ENCODE data around the gene DPM3. TPM values are rescaled to one million over a fixed set of nuclear protein-coding genes. Genes with fewer than 3 reads are reported as not detected.
"Not testable (repeated sequence)": the region's sequence is repeated elsewhere in the genome, so short reads cannot be mapped to it uniquely, and the experiment has no call there.

The DPM3 gene
- total RNA-seq, 6 experiments from 2014 or later = 66.2 to 110 (median 86.2) TPM

GRCh38 chr1:155170806-155171205 is 30.5 kb upstream of the DPM3 start:
- TF ChIP-seq CTCF (IDR thresholded peaks at IDR 0.05) = no peak
- peaks cover 14% of the 10 kb centered on the region for H3K36me3 Mint-ChIP-seq (ENCODE audit: low read depth)
- no peak for DNase-seq
- H3K4me3 Mint-ChIP-seq = no peak overlapping the region
- H3K27ac Mint-ChIP-seq = no peak overlapping the region
- H3K27me3 Mint-ChIP-seq (ENCODE audit: insufficient read depth) = peaks cover 7% of the 10 kb centered on the region
- peaks cover 33% of the 10 kb centered on the region for H3K4me1 Mint-ChIP-seq (ENCODE audit: low read depth)
- no peaks in the 10 kb centered on the region for H3K9me3 Mint-ChIP-seq

GRCh38 chr1:155170101-155170785 is 29.9 kb upstream of the DPM3 start:
- H3K27me3 Mint-ChIP-seq (ENCODE audit: insufficient read depth) = peaks cover 7% of the 10 kb centered on the region
- no peak overlapping the region for H3K4me3 Mint-ChIP-seq
- no peaks in the 10 kb centered on the region for H3K9me3 Mint-ChIP-seq
- H3K27ac Mint-ChIP-seq = no peak overlapping the region
- DNase-seq = no peak
- no peak for TF ChIP-seq CTCF (IDR thresholded peaks at IDR 0.05)
- peaks cover 33% of the 10 kb centered on the region for H3K4me1 Mint-ChIP-seq (ENCODE audit: low read depth)
- H3K36me3 Mint-ChIP-seq (ENCODE audit: low read depth) = peaks cover 14% of the 10 kb centered on the region

GRCh38 chr1:155169541-155169940 is 29.2 kb upstream of the DPM3 start:
- no peak overlapping the region for H3K4me3 Mint-ChIP-seq
- H3K9me3 Mint-ChIP-seq = no peaks in the 10 kb centered on the region
- peaks cover 28% of the 10 kb centered on the region for H3K4me1 Mint-ChIP-seq (ENCODE audit: low read depth)
- DNase-seq = no peak
- peaks cover 14% of the 10 kb centered on the region for H3K36me3 Mint-ChIP-seq (ENCODE audit: low read depth)
- TF ChIP-seq CTCF (IDR thresholded peaks at IDR 0.05) = no peak
- peaks cover 7% of the 10 kb centered on the region for H3K27me3 Mint-ChIP-seq (ENCODE audit: insufficient read depth)
- H3K27ac Mint-ChIP-seq = no peak overlapping the region

- Mint-ChIP-seq H3K4me3 (no peak overlapping the region), H3K4me1 (ENCODE audit: low read depth) (peaks cover 21% of the 10 kb centered on the region), H3K36me3 (ENCODE audit: low read depth) (peaks cover 14% of the 10 kb centered on the region), H3K9me3 (no peaks in the 10 kb centered on the region), H3K27me3 (ENCODE audit: insufficient read depth) (peaks cover 7% of the 10 kb centered on the region), H3K27ac (no peak overlapping the region)
- TF ChIP-seq CTCF (IDR thresholded peaks at IDR 0.05) = no peak
- no peak for DNase-seq
Observed at GRCh38 chr1:155168456-155169210, 28.3 kb upstream of the DPM3 start.

GRCh38 chr1:155168105-155168445 is 27.7 kb upstream of the DPM3 start:
- H3K27ac Mint-ChIP-seq; H3K27me3 Mint-ChIP-seq (ENCODE audit: insufficient read depth); DNase-seq; H3K4me3 Mint-ChIP-seq; H3K9me3 Mint-ChIP-seq: not testable (repeated sequence)
- peak; percentile 32 for TF ChIP-seq CTCF (IDR thresholded peaks at IDR 0.05)
- peaks cover 14% of the 10 kb centered on the region for H3K36me3 Mint-ChIP-seq (ENCODE audit: low read depth)
- H3K4me1 Mint-ChIP-seq (ENCODE audit: low read depth) = peaks cover 16% of the 10 kb centered on the region

Measured in HFFc6 (cell line).